LNCAP (cell line): ENCODE data around the gene SLIT1.

Source experiments
- CTCF ChIP-seq: fragments of 450-650 bp; IDR thresholded peaks from 2 replicates; pipeline ENCODE4 v1.5.1; 2017; ENCODE audit warnings: mild to moderate bottlenecking

SLIT1 gene

DNA sequence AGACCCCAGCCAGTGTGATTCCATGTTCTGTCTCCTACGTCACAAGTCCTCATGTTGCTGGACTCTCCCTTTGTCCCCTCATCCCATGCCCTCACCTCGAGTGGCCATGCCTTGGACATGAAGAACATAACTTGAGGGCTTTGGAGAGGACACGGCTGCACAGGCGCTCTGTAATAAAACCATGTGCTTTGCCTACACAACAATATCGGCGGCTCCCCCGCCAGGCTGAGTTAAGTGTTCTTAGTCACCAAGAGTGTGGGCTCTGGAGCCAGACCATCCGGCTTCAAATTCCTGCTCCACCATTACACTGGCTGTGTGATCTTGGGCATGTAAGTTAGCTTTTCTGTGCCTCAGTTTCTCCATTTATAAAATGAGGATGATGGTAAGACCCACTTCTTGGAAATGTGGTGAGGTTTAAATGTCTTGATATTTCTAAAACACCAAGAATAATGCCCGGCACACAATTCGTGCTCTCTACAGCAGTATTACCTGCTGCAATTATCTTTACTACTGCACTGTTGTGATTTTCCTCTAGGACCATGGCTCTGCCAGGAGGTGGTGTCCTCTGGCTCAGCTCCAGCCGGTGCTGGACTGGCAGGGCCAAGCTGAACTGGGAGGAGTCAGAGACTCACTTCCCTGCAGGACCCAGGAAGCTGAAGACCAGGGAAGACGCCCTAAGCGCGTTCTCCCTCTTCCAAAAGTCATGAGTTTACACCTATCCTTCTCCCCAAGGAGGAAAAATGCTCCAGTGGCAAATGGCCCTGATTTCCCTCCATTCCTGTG lies 15.7 kb downstream of the SLIT1 start:
- TF ChIP-seq CTCF: no peak

DNA sequence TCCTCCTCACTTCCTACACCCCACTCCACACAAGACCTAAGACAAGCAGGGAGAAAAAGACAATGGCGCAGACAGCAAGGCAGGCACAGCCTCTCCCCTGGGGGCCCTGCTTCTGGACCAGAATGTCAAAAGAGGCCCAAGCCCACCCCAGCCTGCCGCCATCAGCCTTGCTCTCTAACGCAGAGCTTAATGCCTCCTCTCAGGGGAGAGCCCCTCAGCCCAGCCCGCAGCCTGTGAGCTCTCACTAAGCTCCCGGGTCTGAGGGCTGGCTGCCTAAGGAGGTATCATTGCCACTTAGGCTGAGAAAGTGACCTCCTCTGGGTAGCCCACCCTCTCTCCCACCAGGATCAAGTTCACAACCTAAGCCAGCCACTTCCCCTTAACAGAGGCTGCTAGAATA lies 16.7 kb downstream of the SLIT1 start:
- no peak for TF ChIP-seq CTCF

- no peak for TF ChIP-seq CTCF
Observed at GRCh38 chr10:97168645-97169044, 17.1 kb downstream of the SLIT1 start.

GRCh38 chr10:97165499-97165898 lies 20.3 kb downstream of the SLIT1 start:
- no peak for TF ChIP-seq CTCF

- TF ChIP-seq CTCF: no peak
Observed at GRCh38 chr10:97163781-97164501, 21.8 kb downstream of the SLIT1 start.

- no peak for TF ChIP-seq CTCF
Observed at GRCh38 chr10:97163181-97163580, 22.6 kb downstream of the SLIT1 start.

DNA sequence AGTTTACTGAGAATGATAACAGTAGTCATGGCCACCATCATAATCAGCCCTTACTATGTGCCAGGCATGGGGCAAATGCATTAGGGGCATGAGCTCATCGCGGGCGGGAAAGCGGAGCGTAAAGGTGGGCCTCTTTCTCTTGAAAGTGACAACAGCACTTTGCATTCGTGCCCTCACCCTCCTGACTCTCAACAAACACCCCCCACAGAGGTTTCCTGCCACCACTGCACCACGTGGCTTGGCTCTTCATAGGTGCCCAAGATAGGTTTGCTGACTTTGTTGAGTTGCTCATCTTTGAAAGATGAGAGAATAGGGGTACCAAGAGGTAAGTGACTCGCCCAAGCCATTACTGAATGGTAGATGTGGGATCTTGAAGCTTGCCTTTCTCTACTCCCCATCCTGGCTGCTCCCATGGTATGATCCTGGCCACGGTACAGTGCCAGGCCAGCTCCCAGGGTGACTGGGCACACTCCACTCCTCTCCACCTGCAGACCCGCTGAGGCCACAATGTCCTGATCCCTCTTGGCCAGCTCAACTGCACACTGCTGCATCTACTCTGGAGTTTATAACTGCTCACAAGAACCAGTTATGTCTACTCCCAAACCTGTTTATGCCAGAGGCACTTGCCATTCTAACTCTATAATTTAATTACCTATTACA lies 26.0 kb downstream of the SLIT1 start:
- no peak for TF ChIP-seq CTCF
